Lung (tissue), 12 donors: ENCODE measurements around the gene DHDH. TPM values are rescaled to one million over a fixed set of nuclear protein-coding genes. Genes with fewer than 3 reads are reported as not detected.

ENCODE experiments used
- ATAC-seq: fragments of 200-7000 bp; cut with Tn5 transposase; one replicate; pipeline ENCODE4 v1.9.1; 2020; ENCODE audit warnings: moderate number of reproducible peaks; ENCODE audit not compliant: insufficient read depth, low FRiP score
- DNase-seq, 3 donors: peaks; one replicate each; pipeline ENCODE4 v3.0.0-alpha.2; 2013 to 2017
- H3K27ac ChIP-seq, 2 donors: one replicate each; pipeline ENCODE4 v1.5.1; 2013; ENCODE audit warnings: mild to moderate bottlenecking in 2 of 2, moderate library complexity in 2 of 2, control low read depth in 1 of 2, inconsistent platforms in 1 of 2, low read depth in 1 of 2, low read length in 1 of 2
- H3K27me3 ChIP-seq, 3 donors: one replicate each; pipeline ENCODE4 v1.5.1; 2013; ENCODE audit warnings: low read length in 2 of 3; ENCODE audit not compliant: control insufficient read depth in 3 of 3, insufficient read depth in 3 of 3
- H3K36me3 ChIP-seq, 4 donors: one replicate each; pipeline ENCODE4 v1.5.1; 2013; ENCODE audit warnings: low read length in 4 of 4, mild to moderate bottlenecking in 1 of 4, moderate library complexity in 1 of 4; ENCODE audit not compliant: control insufficient read depth in 4 of 4, insufficient read depth in 4 of 4
- H3K4me1 ChIP-seq, 5 donors: one replicate each; pipeline ENCODE4 v1.5.1; 2013; ENCODE audit warnings: low read length in 5 of 5, mild to moderate bottlenecking in 2 of 5, moderate library complexity in 1 of 5; ENCODE audit not compliant: control insufficient read depth in 5 of 5, insufficient read depth in 5 of 5
- H3K4me3 ChIP-seq: one replicate; pipeline ENCODE4 v1.5.1; 2013; ENCODE audit warnings: mild to moderate bottlenecking, control low read depth, moderate library complexity
- H3K9ac ChIP-seq, 2 donors: one replicate each; pipeline ENCODE4 v1.5.1; 2013; ENCODE audit warnings: low read length in 2 of 2, control low read depth in 1 of 2; ENCODE audit not compliant: insufficient read depth in 1 of 2
- H3K9me3 ChIP-seq, 4 donors: one replicate each; pipeline ENCODE4 v1.5.1; 2013; ENCODE audit warnings: low read length in 3 of 4, mild to moderate bottlenecking in 1 of 4, moderate library complexity in 1 of 4; ENCODE audit not compliant: control insufficient read depth in 4 of 4, insufficient read depth in 3 of 4
- WGBS, 2 donors: extraction: QIAGEN DNeasy Blood & Tissue Kit; methylation state at CpG; one replicate each; pipeline ENCODE4 v1.1.7; 2013; 5-methylcytosine and 5-hydroxymethylcytosine counted together
- polyA plus RNA-seq, 2 donors: library from polyadenylated mRNA; stranded (reverse); fragments of 200-250 nt; gene quantifications; one replicate each; pipeline ENCODE4 v1.2.1, GENCODE V29; 2013
- total RNA-seq, 2 donors: library from RNA; depleted of rRNA in 1 of 2; stranded (reverse); fragments of >200 nt in 1 of 2; gene quantifications; one replicate each; pipeline ENCODE4 v1.2.1, GENCODE V29; 2014 to 2021
- TF ChIP-seq, protein P1 (sequence below): IDR thresholded peaks from 2 replicates; pipeline ENCODE4 v1.5.1; 2012; ENCODE audit warnings: mild to moderate bottlenecking; ENCODE audit errors: control extremely low read depth, extremely low read depth
- donor health status: control.
- donor health status: control.
- donor health status: Bipolar disorder and iron deficiency.
- donor health status: healthy.
- donor health status: DM: yes; HTN: yes; CAD: no.

The DHDH gene
- total and polyA plus RNA-seq, 4 donors, result 0.51 to 6.0 (median 1.9) TPM

GRCh38 chr19:48987323-48987722, 53.8 kb downstream of the DHDH start:
- Histone ChIP-seq H3K27ac (no peak overlapping the region), H3K36me3 (peaks cover 19 to 43% (median 26%) of the 10 kb centered on the region in 4 donors), H3K4me1 (peaks cover 0 to 11% (median 9%) of the 10 kb centered on the region in 5 donors), H3K4me3 (no peak overlapping the region), H3K9ac (no peak overlapping the region), H3K27me3 (no peaks in the 10 kb centered on the region), H3K9me3 (no peaks in the 10 kb centered on the region)
- TF ChIP-seq, protein P1, sequence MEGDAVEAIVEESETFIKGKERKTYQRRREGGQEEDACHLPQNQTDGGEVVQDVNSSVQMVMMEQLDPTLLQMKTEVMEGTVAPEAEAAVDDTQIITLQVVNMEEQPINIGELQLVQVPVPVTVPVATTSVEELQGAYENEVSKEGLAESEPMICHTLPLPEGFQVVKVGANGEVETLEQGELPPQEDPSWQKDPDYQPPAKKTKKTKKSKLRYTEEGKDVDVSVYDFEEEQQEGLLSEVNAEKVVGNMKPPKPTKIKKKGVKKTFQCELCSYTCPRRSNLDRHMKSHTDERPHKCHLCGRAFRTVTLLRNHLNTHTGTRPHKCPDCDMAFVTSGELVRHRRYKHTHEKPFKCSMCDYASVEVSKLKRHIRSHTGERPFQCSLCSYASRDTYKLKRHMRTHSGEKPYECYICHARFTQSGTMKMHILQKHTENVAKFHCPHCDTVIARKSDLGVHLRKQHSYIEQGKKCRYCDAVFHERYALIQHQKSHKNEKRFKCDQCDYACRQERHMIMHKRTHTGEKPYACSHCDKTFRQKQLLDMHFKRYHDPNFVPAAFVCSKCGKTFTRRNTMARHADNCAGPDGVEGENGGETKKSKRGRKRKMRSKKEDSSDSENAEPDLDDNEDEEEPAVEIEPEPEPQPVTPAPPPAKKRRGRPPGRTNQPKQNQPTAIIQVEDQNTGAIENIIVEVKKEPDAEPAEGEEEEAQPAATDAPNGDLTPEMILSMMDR, result no peak
- 88 to 92% methylated on average over 7 of the region's 7 CpGs for WGBS, 2 donors
- no peak for DNase-seq
- no peak for ATAC-seq

DNA sequence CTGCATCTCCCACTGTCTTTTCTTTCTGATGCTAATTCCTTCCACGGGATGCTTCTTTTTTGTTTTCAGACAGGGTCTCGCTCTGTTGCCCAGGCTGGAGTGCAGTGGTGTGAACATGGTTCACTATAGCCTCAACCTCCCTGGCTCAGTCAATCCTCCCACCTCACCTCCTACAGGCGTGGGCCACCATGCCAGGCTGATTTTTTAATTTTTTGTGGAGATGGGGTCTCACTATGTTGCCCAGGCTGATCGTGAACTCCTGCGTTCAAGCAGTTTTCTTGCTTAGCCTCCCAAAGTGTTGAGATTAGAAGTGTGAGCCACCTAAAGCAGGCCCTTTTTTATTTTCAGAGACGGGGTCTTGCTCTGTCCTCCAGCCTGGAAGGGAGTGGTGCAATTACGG, 54.8 kb downstream of the DHDH start:
- TF ChIP-seq, protein P1, result no peak
- ATAC-seq (no peak), DNase-seq (no peak)
- WGBS, 2 donors, result 90 to 96% methylated on average over 7 of the region's 7 CpGs
- H3K27ac ChIP-seq, result no peak overlapping the region
- peaks cover 12 to 40% (median 26%) of the 10 kb centered on the region in 4 donors for H3K36me3 ChIP-seq
- H3K4me3 ChIP-seq, result no peak overlapping the region
- H3K4me1 ChIP-seq, result peaks cover 0 to 11% (median 9%) of the 10 kb centered on the region in 5 donors
- no peaks in the 10 kb centered on the region for H3K9me3 ChIP-seq
- no peak overlapping the region for H3K9ac ChIP-seq
- no peaks in the 10 kb centered on the region for H3K27me3 ChIP-seq

- Histone ChIP-seq H3K36me3 (peaks cover 7 to 37% (median 24%) of the 10 kb centered on the region in 4 donors), H3K4me1 (peaks cover 0 to 11% (median 9%) of the 10 kb centered on the region in 5 donors), H3K9me3 (no peaks in the 10 kb centered on the region), H3K4me3 (no peak overlapping the region), H3K9ac (no peak overlapping the region), H3K27me3 (no peaks in the 10 kb centered on the region), H3K27ac (no peak overlapping the region)
- 90 to 95% methylated on average over 9 of the region's 9 CpGs for WGBS, 2 donors
- DNase-seq, result no peak
- TF ChIP-seq, protein P1, result no peak
- no peak for ATAC-seq
Measured at GRCh38 chr19:48988860-48989259, 55.4 kb downstream of the DHDH start.

DNA sequence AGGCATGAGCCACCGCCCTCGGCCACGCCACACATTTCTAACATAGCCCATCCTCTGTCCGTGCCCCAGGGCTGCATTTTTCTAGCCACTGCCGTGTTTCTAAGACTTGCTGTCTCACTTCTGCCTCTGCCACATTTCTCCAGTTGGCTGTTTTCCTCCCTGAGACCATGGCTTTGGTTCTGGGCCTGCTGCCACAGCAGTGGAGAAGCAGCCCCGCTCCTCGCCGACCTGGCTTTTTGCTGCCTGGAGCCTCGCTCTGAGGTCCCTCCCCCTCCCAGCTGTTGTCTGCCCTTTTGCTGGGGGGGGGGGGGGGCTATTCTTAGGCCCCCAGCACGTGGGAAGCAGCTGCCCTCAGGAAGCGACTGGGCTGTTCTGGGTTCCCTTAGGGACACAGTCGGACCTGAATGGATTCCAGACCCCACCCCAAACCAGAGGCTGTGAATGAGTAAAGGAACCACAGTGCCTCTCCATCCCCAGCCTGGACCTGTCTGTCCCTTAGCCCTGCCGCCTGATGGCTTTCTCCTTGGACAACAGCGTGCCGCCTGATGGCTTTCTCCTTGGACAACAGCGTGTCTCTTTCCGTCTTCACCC, 56.3 kb downstream of the DHDH start:
- TF ChIP-seq, protein P1, result no peak
- WGBS, 2 donors, result 81 to 92% methylated on average over 17 of the region's 17 CpGs
- Histone ChIP-seq H3K9me3 (no peaks in the 10 kb centered on the region), H3K4me3 (no peak overlapping the region), H3K9ac (no peak overlapping the region), H3K4me1 (peaks cover 4 to 19% (median 10%) of the 10 kb centered on the region in 5 donors), H3K27ac (peak overlapping the region in 1 of 2 donors; percentile 96), H3K27me3 (no peaks in the 10 kb centered on the region), H3K36me3 (peaks cover 5 to 36% (median 23%) of the 10 kb centered on the region in 4 donors)
- ATAC-seq (no peak), DNase-seq (no peak)
